ENCODE data around the gene KCNK7. TPM values are rescaled to one million over a fixed set of nuclear protein-coding genes. Genes with fewer than 3 reads are reported as not detected.

KCNK7 gene, protein sequence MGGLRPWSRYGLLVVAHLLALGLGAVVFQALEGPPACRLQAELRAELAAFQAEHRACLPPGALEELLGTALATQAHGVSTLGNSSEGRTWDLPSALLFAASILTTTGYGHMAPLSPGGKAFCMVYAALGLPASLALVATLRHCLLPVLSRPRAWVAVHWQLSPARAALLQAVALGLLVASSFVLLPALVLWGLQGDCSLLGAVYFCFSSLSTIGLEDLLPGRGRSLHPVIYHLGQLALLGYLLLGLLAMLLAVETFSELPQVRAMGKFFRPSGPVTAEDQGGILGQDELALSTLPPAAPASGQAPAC
- total RNA-seq, result 0.09 and 0.43 TPM in 2 replicates

DNA sequence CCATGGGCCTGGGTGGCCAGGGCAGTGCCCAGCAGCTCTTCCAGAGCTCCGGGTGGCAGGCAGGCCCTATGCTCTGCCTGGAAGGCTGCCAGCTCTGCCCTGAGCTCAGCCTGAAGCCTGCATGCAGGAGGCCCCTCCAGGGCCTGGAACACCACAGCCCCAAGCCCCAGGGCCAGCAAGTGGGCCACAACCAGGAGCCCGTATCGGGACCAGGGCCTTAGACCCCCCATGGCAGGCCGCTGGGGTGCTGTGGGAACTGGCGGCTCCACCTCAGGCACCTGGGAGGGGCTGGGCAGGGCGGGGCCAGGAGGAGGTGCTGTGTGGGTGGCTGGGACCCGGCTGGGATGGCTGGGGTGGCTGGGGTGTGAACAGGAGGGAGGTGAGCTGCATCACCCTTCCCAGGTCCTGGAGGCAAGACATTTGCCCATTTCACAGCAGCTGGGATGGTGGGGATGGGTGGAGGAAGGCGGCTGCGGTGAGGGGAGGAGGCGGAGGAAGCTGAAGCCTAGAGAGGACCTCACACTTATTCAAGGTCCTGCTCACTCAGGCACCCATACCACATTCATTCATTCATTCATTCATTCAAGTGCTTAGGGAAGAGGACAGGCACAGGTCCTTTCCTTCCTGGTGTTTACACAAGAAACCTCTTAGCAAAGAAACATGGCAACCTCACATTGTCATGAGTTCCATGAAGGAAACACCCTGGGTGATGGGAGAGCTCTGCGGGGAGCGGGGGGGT is at the start of gene KCNK7:
KCNK7 (minus strand) TSS at position 258 of the 739 bp plus-strand sequence; CDS start at position 230, 28 bp downstream.

DNA sequence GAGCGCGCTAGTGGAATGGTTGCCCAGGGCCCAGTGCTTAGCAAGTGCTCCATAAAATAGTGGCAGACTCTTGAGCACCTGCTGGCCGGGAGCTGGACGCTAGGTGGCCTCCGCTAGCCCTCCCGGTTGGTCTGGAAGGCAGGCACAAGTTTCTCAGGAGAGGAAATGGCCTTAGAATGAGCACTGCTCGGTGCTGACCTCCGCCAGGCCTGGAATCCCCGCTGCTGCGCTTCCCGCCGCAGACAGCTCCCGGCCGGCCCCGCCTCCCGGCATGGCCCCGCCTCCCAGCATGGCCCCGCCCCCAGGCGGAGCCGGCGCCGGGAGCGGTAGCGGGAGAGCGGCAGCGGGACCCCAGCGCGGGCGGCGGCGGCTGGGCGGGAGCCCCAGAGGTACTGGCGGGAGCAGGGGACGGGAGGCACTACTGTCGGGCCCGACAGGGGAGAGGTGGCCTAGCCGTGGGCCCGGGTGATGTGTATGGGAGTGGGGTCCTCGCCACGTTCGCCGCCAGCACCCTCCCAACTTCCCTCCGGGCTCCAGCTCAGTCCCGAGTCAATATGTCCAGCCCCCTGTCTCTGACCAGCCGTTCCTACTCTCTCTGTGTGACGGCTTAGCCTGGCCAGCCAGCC is 42.3 kb upstream of the KCNK7 start, which contains the start of gene SIPA1:
SIPA1 (plus strand) TSS at position 308 of the 626 bp plus-strand sequence. CDS start 2,821 bp downstream, outside the sequence.

GRCh38 chr11:65615229-65615949 is 19.8 kb upstream of the KCNK7 start, which contains the start of gene PCNX3:
TSS of gene PCNX3 (plus strand) at chr11:65615776. CDS start at chr11:65616312, 536 bp downstream.

GRCh38 chr11:65575568-65576231 is 19.9 kb downstream of the KCNK7 start, which contains the start of gene EHBP1L1:
TSS of gene EHBP1L1 (plus strand) at chr11:65576053. CDS start at chr11:65576303, 250 bp downstream.

DNA sequence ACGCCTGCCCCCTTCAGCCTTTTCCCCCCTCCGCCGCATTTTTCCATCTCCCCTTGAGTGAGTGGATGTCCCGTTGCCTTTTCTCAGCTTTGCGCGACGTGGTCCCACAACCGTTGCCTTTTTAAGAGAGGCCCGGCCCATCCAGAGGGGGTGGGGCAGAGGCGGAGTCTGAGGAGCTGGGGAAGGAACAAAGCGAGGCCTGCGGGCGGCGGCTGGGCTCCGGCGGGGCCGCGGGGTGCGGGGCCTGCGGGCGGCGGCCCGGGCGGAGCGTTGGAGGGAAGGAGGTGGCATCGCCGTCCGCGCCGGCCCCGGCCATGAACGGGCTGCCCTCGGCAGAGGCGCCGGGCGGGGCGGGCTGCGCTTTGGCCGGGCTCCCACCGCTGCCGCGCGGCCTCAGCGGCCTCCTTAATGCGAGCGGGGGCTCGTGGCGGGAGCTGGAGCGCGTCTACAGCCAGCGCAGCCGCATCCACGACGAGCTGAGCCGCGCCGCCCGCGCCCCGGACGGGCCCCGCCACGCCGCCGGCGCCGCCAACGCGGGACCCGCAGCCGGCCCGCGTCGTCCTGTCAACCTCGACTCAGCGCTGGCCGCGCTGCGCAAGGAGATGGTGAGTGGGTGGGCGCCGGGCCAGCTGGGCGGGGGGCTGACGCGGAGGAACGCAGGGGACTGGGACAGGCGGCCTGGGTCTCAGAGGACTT is 23.1 kb downstream of the KCNK7 start, which contains the start of gene FAM89B:
FAM89B (plus strand) TSS at position 183 of the 696 bp plus-strand sequence; CDS start at position 315, 132 bp downstream.

GRCh38 chr11:65569973-65570918 is 25.4 kb downstream of the KCNK7 start, which contains the start of gene ZNRD2:
TSS of gene ZNRD2 (plus strand) at chr11:65570477. CDS start at chr11:65570492, 15 bp downstream.

DNA sequence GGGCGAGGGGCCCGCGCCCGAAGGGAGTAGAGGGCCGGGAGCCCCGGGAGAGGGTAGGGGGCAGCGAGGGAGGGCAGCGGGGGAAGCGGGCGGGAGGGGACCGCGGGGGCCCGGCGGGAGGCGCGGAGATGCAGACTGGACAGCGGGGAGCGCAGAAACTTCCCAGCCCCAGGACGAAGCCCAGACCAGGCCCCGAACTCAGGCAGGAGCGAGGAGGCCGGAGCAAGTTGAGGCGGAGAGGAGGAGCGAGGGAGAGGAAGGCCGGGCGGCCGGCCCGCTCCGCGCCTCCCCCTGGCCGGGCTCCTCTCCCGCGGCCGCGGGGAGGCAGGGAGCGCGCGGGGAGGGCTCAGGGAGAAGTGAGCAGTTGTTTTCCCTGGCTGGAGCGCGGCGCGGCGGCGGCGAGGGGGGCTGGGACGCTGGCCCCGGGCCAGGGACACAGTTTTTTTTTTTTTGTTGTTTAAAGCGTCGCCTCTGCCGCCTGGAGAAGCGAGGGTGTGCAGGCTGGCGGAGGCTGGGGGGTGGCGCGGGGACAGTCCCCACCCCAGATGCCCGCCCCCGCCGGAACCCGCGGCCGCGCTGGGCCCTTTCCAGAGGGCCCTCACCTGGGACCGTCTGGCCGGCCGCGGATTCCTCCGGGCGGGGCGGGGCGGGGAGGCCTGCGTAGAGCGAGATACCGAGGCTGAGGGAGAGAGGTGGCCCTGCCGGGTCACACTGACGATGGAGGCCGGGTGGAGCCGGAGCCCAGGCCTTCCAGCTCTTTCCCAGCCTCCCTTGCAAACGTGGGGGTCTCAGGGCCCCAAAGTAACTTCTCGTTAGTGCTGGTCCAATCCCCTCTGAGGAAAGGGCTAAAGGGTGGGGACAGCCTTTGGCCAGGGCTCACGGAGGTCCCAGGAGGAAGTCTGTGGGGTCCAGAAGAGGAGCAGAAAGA is 37.3 kb downstream of the KCNK7 start, which contains the start of gene LTBP3:
LTBP3 (minus strand) TSS at position 358 of the 928 bp plus-strand sequence. CDS start 400 bp downstream, outside the sequence.

Other genes starting within 250 kb of the KCNK7 start
- 0.14 and 0.18 TPM in 2 replicates for gene TIGD3, start 241.0 kb downstream of the KCNK7 start, total RNA-seq
- gene SLC25A45, start 213.2 kb downstream of the KCNK7 start, total RNA-seq, result 1.6 and 1.9 TPM in 2 replicates
- gene FRMD8, start 209.2 kb downstream of the KCNK7 start, total RNA-seq, result 15.8 and 27.3 TPM in 2 replicates
- 155 and 432 TPM in 2 replicates for gene NEAT1, start 173.0 kb downstream of the KCNK7 start, total RNA-seq
- gene MALAT1, start 96.8 kb downstream of the KCNK7 start, total RNA-seq, result 9,122 and 13,115 TPM in 2 replicates
- gene SCYL1, start 70.7 kb downstream of the KCNK7 start, total RNA-seq, result 103 and 123 TPM in 2 replicates
- gene LTBP3, start 37.4 kb downstream of the KCNK7 start, total RNA-seq, result 19.3 and 40.2 TPM in 2 replicates
- gene ZNRD2, start 25.3 kb downstream of the KCNK7 start, total RNA-seq, result 32.0 and 32.6 TPM in 2 replicates
- gene FAM89B, start 23.3 kb downstream of the KCNK7 start, total RNA-seq, result 9.1 and 14.3 TPM in 2 replicates
- gene EHBP1L1, start 19.7 kb downstream of the KCNK7 start, total RNA-seq, result 30.4 and 35.2 TPM in 2 replicates
- gene MAP3K11, start 18.4 kb upstream of the KCNK7 start, total RNA-seq, result 13.1 and 16.9 TPM in 2 replicates
- 8.4 and 12.6 TPM in 2 replicates for gene PCNX3, start 20.0 kb upstream of the KCNK7 start, total RNA-seq
- 8.1 and 13.7 TPM in 2 replicates for gene SIPA1, start 42.3 kb upstream of the KCNK7 start, total RNA-seq
- gene RELA, start 67.1 kb upstream of the KCNK7 start, total RNA-seq, result 14.1 and 17.9 TPM in 2 replicates
- gene KAT5, start 116.5 kb upstream of the KCNK7 start, total RNA-seq, result 38.0 and 44.3 TPM in 2 replicates
- gene RNASEH2C, start 125.0 kb upstream of the KCNK7 start, total RNA-seq, result 34.8 and 39.8 TPM in 2 replicates
- gene AP5B1, start 185.2 kb upstream of the KCNK7 start, total RNA-seq, result 4.0 and 5.5 TPM in 2 replicates
- gene OVOL1, start 191.3 kb upstream of the KCNK7 start, total RNA-seq, result not detected in 2 replicates
- 0.65 and 1.3 TPM in 2 replicates for gene SNX32, start 238.2 kb upstream of the KCNK7 start, total RNA-seq